Cardiac fibroblast (primary cell): Measurements from ENCODE around the gene DOLPP1.

ENCODE experiments used
- DNase-seq, 2 donors: peaks; one replicate each; pipeline versions ENCODE4 v3.0.0 to v3.0.0-alpha.2; 2010; ENCODE audit warnings: low read depth in 2 of 2
- H3K4me3 ChIP-seq, 2 donors: replicated peaks in 1 of 2; 1 replicate in 1 of 2; 2 replicates in 1 of 2; pipeline ENCODE4 v1.5.1; 2011; ENCODE audit warnings: low read depth in 2 of 2, low read length in 2 of 2, mild to moderate bottlenecking in 2 of 2, moderate library complexity in 1 of 2
- CTCF ChIP-seq: IDR thresholded peaks from one replicate; pipeline ENCODE4 v1.5.1; 2011; ENCODE audit warnings: low read depth, mild to moderate bottlenecking, low read length, inconsistent platforms

Gene DOLPP1

GRCh38 chr9:129105857-129106694, 25.2 kb downstream of the DOLPP1 start:
- H3K4me3 ChIP-seq: no peak overlapping the region
- no peak for DNase-seq
- TF ChIP-seq CTCF: no peak

GRCh38 chr9:129107651-129108050, 26.7 kb downstream of the DOLPP1 start:
- DNase-seq: no peak
- no peak overlapping the region for H3K4me3 ChIP-seq
- no peak for TF ChIP-seq CTCF

- TF ChIP-seq CTCF: no peak
- H3K4me3 ChIP-seq: no peak overlapping the region
- DNase-seq: no peak
Measured at GRCh38 chr9:129108083-129108804, 27.3 kb downstream of the DOLPP1 start.

GRCh38 chr9:129108805-129109536, 28.1 kb downstream of the DOLPP1 start:
- no peak for TF ChIP-seq CTCF
- peak overlapping the region in 1 of 2 donors; percentile 91 for H3K4me3 ChIP-seq

GRCh38 chr9:129109537-129109903, 28.6 kb downstream of the DOLPP1 start:
- TF ChIP-seq CTCF: no peak
- H3K4me3 ChIP-seq: peak overlapping the region; percentile 61 to 91
- peak in 1 of 2 donors; percentile 55 for DNase-seq

More at GRCh38 chr9:129108805-129109536, 28.1 kb downstream of the DOLPP1 start:
- no peak for DNase-seq

GRCh38 chr9:129109952-129110739, 29.2 kb downstream of the DOLPP1 start:
- DNase-seq: peak in 1 of 2 donors; percentile 45
- peak overlapping the region; percentile 61 to 91 for H3K4me3 ChIP-seq
- no peak for TF ChIP-seq CTCF
